ENCODE measurements around the gene CCN2.

CCN2 gene

GRCh38 chr6:131978522-131978921 lies 27.4 kb upstream of the CCN2 start:
- TF ChIP-seq, protein P1, sequence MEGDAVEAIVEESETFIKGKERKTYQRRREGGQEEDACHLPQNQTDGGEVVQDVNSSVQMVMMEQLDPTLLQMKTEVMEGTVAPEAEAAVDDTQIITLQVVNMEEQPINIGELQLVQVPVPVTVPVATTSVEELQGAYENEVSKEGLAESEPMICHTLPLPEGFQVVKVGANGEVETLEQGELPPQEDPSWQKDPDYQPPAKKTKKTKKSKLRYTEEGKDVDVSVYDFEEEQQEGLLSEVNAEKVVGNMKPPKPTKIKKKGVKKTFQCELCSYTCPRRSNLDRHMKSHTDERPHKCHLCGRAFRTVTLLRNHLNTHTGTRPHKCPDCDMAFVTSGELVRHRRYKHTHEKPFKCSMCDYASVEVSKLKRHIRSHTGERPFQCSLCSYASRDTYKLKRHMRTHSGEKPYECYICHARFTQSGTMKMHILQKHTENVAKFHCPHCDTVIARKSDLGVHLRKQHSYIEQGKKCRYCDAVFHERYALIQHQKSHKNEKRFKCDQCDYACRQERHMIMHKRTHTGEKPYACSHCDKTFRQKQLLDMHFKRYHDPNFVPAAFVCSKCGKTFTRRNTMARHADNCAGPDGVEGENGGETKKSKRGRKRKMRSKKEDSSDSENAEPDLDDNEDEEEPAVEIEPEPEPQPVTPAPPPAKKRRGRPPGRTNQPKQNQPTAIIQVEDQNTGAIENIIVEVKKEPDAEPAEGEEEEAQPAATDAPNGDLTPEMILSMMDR (IDR thresholded peaks at IDR 0.05; ENCODE audit: low read depth, low read length): no peak
- no peak overlapping the region for H3K4me3 ChIP-seq (ENCODE audit: low read depth, low read length)

GRCh38 chr6:131976545-131977061 lies 25.4 kb upstream of the CCN2 start:
- H3K4me3 ChIP-seq (ENCODE audit: low read depth, low read length): no peak overlapping the region
- TF ChIP-seq, protein P1 (IDR thresholded peaks at IDR 0.05; ENCODE audit: low read depth, low read length): no peak

GRCh38 chr6:131972741-131973140 lies 21.6 kb upstream of the CCN2 start:
- no peak overlapping the region for H3K4me3 ChIP-seq (ENCODE audit: low read depth, low read length)
- TF ChIP-seq, protein P1 (IDR thresholded peaks at IDR 0.05; ENCODE audit: low read depth, low read length): no peak

DNA sequence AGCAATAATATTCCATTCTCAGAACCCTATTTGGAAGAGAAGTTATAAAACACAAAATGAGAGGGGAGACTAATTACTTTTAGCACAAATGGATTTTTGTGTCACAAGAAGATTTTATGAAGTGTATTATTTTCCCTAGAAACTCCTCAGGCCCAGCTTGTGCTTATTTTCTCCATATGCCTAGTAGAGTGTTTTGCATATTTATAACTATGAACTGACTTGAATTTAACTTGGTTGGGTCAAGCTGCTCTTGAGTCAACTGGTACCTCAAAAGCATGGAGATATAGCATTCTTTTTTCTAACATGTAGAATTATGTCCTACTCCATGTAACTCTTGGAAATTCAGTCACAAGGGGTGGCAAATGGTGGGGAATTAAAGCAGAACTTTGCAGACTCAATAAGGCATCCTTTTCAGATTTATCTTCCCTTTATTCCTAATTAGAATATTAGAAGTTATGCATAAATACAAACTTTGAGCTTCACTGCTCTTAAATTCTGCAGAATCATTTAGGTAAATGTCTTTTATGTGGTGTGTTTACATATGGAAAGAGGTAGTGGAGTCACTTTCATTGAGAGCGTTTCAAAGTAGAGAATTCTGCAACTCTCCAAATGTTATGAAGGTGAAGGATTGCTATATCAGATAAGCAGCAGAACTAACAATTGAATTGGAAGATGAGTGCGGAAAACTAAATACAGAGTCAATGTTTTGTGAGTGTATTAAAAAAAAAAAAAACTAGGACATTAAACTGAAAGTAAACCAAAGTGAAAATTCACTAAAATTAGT lies 19.1 kb upstream of the CCN2 start:
- TF ChIP-seq, protein P1 (IDR thresholded peaks at IDR 0.05; ENCODE audit: low read depth, low read length): no peak
- H3K4me3 ChIP-seq (ENCODE audit: low read depth, low read length): no peak overlapping the region

DNA sequence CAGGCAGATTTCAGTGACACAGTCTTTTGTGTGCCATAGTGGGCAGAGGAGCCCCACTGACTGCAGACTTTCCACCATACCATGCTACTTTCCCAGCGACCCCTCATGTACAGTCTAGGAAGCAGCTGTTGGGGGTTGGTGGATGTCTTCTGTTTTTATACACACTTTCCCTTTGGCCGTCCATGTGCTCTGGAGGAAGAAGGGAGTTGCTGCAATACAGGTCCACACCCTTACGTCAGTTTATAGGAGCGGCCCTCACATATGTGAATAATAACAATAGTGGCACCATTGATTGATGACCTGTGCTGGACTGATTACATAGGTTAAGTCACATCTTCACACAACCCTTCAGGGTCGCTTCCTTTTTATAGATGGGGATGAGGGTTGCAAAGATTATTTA lies 17.5 kb upstream of the CCN2 start:
- TF ChIP-seq, protein P1 (IDR thresholded peaks at IDR 0.05; ENCODE audit: low read depth, low read length): no peak
- H3K4me3 ChIP-seq (ENCODE audit: low read depth, low read length): no peak overlapping the region

DNA sequence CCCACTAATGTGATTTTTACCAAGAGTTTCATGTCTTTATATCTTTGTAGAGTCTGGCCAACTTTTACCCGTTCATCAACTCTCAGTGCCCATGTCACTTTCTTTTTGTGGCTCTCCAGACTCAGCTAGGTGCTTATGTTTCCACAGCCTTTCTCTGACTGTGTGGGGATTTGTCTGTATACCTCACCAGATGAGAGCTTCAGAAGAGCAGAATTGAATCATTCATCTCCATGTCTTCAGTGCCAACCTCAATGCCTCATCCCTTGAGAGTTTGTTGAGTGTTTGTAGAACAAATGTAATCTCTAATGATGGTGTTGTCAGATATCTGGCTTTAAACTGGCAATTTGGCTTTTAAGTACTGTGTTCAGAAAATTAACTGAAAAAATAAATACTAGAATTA lies 16.8 kb upstream of the CCN2 start:
- TF ChIP-seq, protein P1 (IDR thresholded peaks at IDR 0.05; ENCODE audit: low read depth, low read length): no peak
- H3K4me3 ChIP-seq (ENCODE audit: low read depth, low read length): no peak overlapping the region

GRCh38 chr6:131966443-131966842 lies 15.3 kb upstream of the CCN2 start:
- H3K4me3 ChIP-seq (ENCODE audit: low read depth, low read length): no peak overlapping the region
- TF ChIP-seq, protein P1 (IDR thresholded peaks at IDR 0.05; ENCODE audit: low read depth, low read length): no peak
